ENCODE data around the gene TAS1R2. TPM values are rescaled to one million over a fixed set of nuclear protein-coding genes. Genes with fewer than 3 reads are reported as not detected.
A peak's percentile ranks its signal among the peaks of the same experiment; 100 is the strongest.

The TAS1R2 gene
- total and polyA plus RNA-seq, 9 of the 15 experiments (the other 6 are each of a cell fraction or from before 2014, with no cell fraction given) = not detected

DNA sequence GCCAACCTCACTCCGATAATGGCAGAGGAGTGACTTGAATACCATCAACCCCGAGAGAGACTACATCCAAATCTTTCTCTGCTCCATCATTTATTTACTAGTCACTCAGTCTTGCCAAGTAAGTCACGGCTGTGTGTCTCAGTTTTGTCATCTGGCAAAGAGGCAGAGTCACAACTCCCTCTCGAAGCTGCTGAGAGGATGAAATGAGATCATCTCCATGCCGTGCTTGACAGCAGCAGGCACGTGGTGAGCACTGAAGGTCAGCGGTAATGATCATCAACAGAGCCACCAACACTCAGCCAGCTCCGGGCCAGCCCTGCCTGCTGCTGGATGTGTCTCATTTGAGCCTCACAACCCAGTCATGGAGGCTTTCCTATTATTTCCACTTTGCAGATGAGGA lies 23.0 kb upstream of the TAS1R2 start:
- peaks cover 3% of the 10 kb centered on the region; the same call in 1 of the 2 replicates for H4K20me1 ChIP-seq (replicated peaks; ENCODE audit: control insufficient read depth, insufficient read depth, low read length)
- no peaks in the 10 kb centered on the region for H3K9me3 ChIP-seq (replicated peaks; ENCODE audit: control insufficient read depth, insufficient read depth, low read depth, low read length)

More for the DNA sequence above, 23.0 kb upstream of the TAS1R2 start:
- Histone ChIP-seq H3K4me2 (ENCODE audit: insufficient read depth, low read length) (no peak overlapping the region), H3K27me3 (ENCODE audit: control insufficient read depth in 2 of 2, insufficient read depth in 2 of 2, low read length in 2 of 2) (no peaks in the 10 kb centered on the region), H3K9me1 (ENCODE audit: control insufficient read depth, insufficient read depth, low read length) (no peaks in the 10 kb centered on the region), H3K4me3 (no peak overlapping the region), H3K27ac (ENCODE audit: extremely low read depth, low read depth, low read length) (no peak overlapping the region), H3K4me1 (replicated peaks in 1 of 2; ENCODE audit: control insufficient read depth in 2 of 2, insufficient read depth in 2 of 2, low read length in 2 of 2) (peaks cover 0 to 15% of the 10 kb centered on the region in 2 experiments; a peak in 1 of 5 replicates), H3K79me2 (ENCODE audit: control insufficient read depth, insufficient read depth, low read length) (no peaks in the 10 kb centered on the region), H3K36me3 (ENCODE audit: control insufficient read depth, insufficient read depth, low read length) (peaks cover 12% of the 10 kb centered on the region; the same call in 1 of the 3 replicates), H2AFZ (ENCODE audit: low read depth, low read length) (no peak overlapping the region), H3K9ac (ENCODE audit: insufficient read depth in 1 of 2, low read depth in 2 of 2, low read length in 2 of 2) (peak overlapping the region in 1 of 2 experiments; percentile 39; a peak in 1 of 4 replicates)
- CTCF ChIA-PET (ENCODE audit: low intra/inter-chr PET ratio) = interaction anchor here (7.0 kb wide), 1 partner anchor 29 kb away, joined by 108 read pairs; no protein-coding TSS in a partner anchor
- DNase-seq (ENCODE audit: extremely low read depth in 1 of 4, low spot score in 3 of 4) (no peak), ATAC-seq (no peak), FAIRE-seq (no peak)
- intact Hi-C loops (cut with micrococcal nuclease) (no loop called here), in situ Hi-C loops (cut with MboI) (loop anchor here (10.0 kb wide), 2 partner anchors 362 to 772 kb away; no protein-coding TSS in a partner anchor)
- BruUV-seq (replicated peaks) = no TSS peak
- TF ChIP-seq JUNB (CRISPR knock-in tag; conservative IDR thresholded peaks at IDR 0.05) = no peak
- TF ChIP-seq, protein P1, sequence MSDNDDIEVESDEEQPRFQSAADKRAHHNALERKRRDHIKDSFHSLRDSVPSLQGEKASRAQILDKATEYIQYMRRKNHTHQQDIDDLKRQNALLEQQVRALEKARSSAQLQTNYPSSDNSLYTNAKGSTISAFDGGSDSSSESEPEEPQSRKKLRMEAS (CRISPR knock-in tag; IDR thresholded peaks at IDR 0.05) = 0 out of 2 replicates have a peak, but pooled peaks have one; percentile 30
- no peak for TF ChIP-seq HNRNPK (IDR thresholded peaks at IDR 0.05; ENCODE audit: low read depth, low read length, poor library complexity, severe bottlenecking)
- POLR2A ChIA-PET = interaction anchor here (0.8 to 0.9 kb wide), 2 partner anchors 9 to 18 kb away, joined by 3 to 4 read pairs; no protein-coding TSS in a partner anchor
- WGBS (ENCODE audit: insufficient coverage, low coverage, missing lambda C conversion rate) = 58% methylated on average over 8 of the region's 8 CpGs
